NOMO-1 treated with dmso at 0.1 percent for 144 hours (cell line): Measurements from ENCODE around the gene COL20A1.
"Not testable (repeated sequence)": the region's sequence is repeated elsewhere in the genome, so short reads cannot be mapped to it uniquely, and the experiment has no call there.

Experiments
- DNase-seq: peaks from one replicate; lab custom pipeline; 2025; ENCODE audit not compliant: unreplicated experiment; lab: John Stamatoyannopoulos, UW

The COL20A1 gene

DNA sequence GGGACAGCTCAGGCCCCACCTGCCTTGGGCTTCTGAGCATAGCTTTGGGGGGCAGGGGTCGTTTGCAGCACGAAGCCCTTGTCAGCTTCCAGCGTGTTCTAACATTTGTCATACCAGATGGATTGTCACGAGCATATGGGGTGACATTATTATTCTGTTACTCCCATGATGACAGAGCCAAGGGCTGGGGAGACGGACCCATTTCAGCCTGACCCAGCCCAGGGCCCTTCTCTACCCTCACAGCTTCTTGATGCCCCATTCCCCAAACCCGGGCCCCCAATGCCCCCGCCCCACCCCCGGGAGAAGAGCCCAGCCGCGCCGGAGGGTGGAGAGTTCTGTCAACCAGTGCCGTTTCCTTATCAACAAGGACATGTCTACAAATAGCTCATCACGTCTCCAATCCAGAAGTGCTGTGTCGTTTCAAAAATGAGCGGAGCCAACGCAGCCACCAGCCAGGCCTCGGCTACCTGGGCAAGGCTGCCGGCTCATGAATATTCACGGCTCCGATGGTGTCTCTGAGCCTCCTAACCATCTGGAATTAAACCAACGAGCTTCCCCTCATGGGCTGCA is 77.7 kb downstream of the COL20A1 start:
- no peak for DNase-seq

DNA sequence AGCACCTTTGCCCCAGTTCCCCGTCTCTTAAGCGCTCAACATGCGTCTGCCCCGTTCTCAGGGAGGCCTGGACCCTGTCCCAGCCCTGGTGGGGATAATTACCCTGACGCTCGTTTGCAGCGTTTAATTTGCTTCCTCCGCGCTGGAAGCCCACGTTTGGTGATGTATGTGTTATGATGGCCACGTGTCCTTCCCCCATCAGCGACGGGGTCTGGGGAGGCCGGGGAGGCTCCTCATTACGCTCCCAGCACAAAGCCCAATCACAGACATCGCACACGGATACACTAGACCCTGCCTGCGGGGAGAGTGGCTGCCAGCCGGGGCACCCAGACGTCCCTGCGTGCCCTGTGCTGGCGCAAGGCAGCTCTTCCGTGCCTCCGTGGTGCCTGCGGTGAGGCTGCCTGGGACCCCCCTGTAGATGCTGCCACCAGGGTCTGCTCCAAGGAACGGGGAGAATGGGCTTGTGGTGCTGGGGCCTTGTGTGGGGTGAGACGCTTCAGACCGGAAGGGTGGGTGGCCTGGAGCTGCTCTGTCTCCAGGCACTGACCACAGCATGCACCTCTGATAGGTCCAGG is 78.4 kb downstream of the COL20A1 start:
- DNase-seq: no peak

DNA sequence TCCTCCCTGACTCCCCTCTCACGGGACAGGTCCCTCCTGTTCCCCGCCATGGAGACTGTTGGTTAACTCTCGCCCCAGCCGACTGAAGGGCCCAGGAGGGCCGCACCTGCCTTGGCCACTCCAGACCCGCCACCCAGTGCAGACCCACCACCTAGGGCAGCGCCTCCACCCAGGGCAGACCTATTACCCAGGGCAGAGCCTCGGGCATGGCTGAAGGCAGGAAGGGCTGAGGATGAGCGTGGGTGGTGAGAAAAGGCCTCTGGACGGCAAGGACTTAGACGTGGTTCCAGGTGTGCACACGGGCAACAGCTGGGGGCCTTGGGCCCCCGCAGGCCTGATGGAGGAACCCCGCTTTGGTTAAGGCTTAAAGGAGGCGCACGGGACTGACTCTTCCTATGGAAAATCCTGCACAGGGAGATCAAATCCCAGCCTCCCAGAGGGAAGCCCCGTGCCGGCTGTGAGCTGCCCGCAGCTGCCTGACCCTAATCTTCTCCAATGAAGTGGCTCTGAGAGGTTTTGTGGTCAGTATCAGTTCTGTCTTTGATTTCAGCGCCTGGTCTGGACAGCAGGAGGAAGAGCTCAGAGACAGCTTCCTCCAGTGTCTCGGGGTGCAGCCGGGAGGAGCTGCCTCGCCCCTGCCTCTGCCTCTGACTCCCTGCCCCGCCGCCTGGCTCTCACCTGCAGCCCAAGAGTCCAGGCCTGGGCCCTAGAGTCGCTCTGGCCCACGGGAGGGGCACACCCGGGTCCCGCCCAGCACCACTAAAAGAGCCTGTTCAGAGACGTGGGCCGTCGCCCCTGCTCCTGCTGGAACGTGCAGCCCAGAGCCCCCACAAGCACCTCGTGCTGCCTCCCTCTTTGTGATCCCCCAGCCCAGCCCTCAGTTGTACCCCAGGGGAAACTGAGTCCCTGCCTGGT is 80.2 kb downstream of the COL20A1 start:
- no peak for DNase-seq

- no peak for DNase-seq
Observed at GRCh38 chr20:63373996-63374395, 81.0 kb downstream of the COL20A1 start.

DNA sequence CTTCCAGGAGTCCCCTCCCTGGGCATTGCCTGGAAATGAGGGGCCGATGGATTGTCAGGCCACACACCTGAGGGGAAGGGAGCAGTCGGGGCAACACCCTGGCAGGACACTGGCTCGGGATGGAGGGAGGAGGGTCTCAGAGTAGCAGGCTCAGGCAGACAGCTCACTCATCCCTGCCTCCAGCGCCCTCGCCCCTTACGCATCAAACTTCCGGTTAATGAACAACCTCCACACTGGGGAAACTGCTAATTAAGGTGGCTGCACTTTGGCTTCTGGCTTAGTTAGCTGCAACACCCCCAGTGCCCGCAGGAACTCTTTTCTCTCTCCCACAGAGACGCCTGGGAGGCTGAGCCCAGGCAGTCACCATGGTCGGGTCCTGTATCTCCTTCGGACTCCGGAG is 81.5 kb downstream of the COL20A1 start:
- DNase-seq: no peak

DNA sequence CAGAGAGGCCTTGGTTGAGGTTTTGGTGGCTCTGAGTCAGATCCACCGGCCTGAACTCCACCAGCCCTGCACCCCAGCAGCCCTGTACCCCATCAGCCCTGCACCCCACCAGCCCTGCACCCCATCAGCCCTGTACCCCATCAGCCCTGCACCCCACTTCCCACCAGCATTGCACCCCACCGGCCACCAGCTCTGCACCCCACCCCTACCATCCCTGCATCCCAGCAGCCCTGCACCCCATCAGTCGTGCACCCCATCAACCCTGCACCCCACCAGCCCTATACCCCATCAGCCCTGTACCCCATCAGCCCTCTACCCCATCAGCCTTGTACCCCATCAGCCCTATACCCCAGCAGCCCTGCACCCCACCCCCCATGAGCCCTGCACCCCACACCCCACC is 82.5 kb downstream of the COL20A1 start:
- DNase-seq: no peak

GRCh38 chr20:63376283-63377250 is 83.6 kb downstream of the COL20A1 start:
- DNase-seq: no peak

- no peak for DNase-seq
Observed at GRCh38 chr20:63377256-63377941, 84.4 kb downstream of the COL20A1 start.

- DNase-seq: no peak
Observed at GRCh38 chr20:63377951-63378381, 85.0 kb downstream of the COL20A1 start.

DNA sequence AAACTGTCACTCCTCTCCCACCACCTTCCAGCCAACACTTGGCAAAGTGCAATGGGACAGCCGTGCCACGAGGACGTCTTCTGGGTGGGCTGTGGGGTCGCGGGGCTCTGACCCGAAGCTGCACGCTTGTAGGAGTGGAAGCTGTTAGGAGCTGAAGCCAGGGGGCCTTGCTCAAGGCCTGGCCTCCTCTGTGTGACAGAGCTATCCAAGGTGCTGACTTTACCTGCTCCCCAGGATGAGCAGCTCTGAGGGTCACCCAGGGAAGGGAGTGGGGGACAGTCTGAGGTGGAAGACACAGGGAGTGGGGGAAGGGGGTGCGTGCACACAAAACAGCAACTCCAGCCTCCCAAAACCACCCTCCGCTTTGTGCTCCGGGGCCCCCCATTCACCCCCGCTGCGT is 85.6 kb downstream of the COL20A1 start:
- DNase-seq: no peak

- no peak for DNase-seq
Observed at GRCh38 chr20:63379296-63379695, 86.3 kb downstream of the COL20A1 start.

DNA sequence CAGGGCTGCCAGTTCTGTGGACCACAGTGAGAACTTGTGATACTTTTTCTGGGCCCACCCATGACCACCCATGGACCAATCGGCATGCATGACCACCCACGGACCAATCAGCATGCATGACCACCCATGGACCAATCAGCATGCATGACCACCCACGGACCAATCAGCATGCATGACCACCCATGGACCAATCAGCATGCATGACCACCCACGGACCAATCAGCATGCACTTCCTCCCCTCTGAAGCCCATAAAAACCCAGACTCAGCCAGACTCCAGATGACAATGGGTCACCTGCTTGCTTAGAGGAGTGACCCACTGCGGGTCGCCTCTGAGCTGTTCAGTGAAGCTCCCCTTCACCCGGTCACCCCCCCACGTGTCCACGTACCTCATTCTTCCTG is 86.9 kb downstream of the COL20A1 start:
- DNase-seq: not testable (repeated sequence)

DNA sequence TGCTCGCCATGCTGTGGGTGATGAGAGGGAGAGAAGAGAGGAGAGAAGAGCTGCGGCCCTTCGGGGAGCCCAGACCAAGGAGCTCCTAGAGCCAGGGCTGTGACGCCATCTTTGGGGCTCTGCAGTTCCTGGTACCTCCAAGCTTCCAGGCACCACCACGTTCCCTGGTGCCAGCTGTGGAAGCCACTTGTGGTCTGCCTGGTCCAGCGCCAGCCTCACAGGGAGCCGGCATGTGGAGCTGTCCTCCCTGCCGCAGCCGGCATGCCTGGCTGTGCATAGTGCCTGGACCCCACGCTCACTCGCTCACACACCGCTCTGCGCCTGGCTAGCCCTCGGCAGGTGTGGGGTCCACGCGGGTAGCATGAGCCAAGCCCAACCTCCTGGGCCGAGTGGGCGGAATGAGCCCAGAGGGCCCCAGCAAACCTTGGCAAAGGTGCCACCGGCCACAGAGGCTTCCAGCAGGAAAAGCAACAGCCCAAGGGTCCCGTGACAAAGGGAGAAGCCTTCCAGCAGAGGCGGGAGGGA is 87.4 kb downstream of the COL20A1 start:
- no peak for DNase-seq

DNA sequence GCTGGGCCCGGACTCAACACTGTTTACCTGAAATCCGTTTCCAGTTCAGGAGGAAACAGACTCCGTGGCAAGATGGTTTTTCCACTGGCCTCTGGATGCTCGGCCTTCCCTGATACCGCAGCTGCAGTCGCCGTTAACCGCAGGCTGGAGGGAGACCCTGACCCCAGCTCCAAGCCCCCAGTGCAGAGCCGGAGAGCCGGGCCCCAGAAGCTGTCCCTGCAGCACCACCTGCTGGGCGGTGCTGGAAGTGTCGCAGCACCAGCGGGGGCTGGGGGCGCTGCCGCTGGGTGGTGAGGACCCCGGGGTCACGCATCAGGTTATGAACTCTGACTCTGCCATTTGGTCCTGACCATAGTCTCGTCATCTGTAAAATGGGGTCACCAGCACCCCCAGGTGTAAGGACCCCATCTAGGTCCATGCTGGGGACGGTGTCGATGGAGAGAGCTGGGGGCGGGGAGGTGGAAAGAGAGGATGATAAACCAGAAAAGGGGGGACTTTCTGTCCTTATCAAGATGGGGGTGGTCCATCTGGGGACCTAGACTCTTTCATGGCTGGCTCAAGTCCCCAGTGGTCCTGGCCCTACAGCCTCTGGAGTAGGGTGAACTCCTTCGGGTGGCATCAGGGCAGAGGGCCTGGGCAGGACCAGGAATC is 88.9 kb downstream of the COL20A1 start:
- no peak for DNase-seq

GRCh38 chr20:63382551-63383300 is 89.7 kb downstream of the COL20A1 start:
- no peak for DNase-seq

GRCh38 chr20:63383556-63383955 is 90.6 kb downstream of the COL20A1 start:
- no peak for DNase-seq

GRCh38 chr20:63384336-63384735 is 91.3 kb downstream of the COL20A1 start:
- DNase-seq: no peak
